GM12801 (cell line): Measurements from ENCODE around the gene ISLR.

Experiments
- CTCF ChIP-seq: IDR thresholded peaks from one replicate; pipeline ENCODE4 v1.5.1; 2011; ENCODE audit warnings: control low read depth; ENCODE audit not compliant: insufficient read length; ENCODE audit errors: extremely low read depth

The ISLR gene

GRCh38 chr15:74171965-74172541, 1.5 kb upstream of the ISLR start:
- TF ChIP-seq CTCF = no peak

- no peak for TF ChIP-seq CTCF
These were observed 670 bp upstream of the ISLR start for GRCh38 chr15:74172701-74173379.

- no peak for TF ChIP-seq CTCF
These were observed 878 bp downstream of the ISLR start for GRCh38 chr15:74174219-74174957.

- TF ChIP-seq CTCF = no peak
These were observed 1.4 kb downstream of the ISLR start for GRCh38 chr15:74174958-74175253.

GRCh38 chr15:74175271-74176191, 2.0 kb downstream of the ISLR start:
- TF ChIP-seq CTCF = no peak

- no peak for TF ChIP-seq CTCF
These were observed 3.0 kb downstream of the ISLR start for GRCh38 chr15:74176262-74177214.
